Erythroblast (primary cell): ENCODE measurements around the gene LRRC49.

ENCODE experiments used
- GATA1 ChIP-seq: IDR thresholded peaks from 2 replicates; pipeline ENCODE4 v1.6.1; 2011; ENCODE audit warnings: low read depth, mild to moderate bottlenecking, control low read depth, low read length, moderate library complexity
- POLR2A ChIP-seq: IDR thresholded peaks from 2 replicates; pipeline ENCODE4 v1.6.1; 2011; ENCODE audit warnings: mild to moderate bottlenecking, low read length

GRCh38 chr15:71043373-71043772, 150.7 kb downstream of the LRRC49 start:
- no peak for TF ChIP-seq POLR2A
- TF ChIP-seq GATA1: no peak
